Fibroblast of the aortic adventitia (primary cell): ENCODE measurements around the gene LRRTM1. TPM values are rescaled to one million over a fixed set of nuclear protein-coding genes. Genes with fewer than 3 reads are reported as not detected.

Experiments used
- DNase-seq: peaks from one replicate; pipeline ENCODE4 v3.0.0-alpha.2; 2010; ENCODE audit warnings: low read depth
- H3K4me3 ChIP-seq: 2 replicates; pipeline ENCODE4 v1.5.1; 2011; ENCODE audit warnings: low read depth, mild to moderate bottlenecking, control low read depth, low read length, moderate library complexity
- CTCF ChIP-seq: IDR thresholded peaks from 2 replicates; pipeline ENCODE4 v1.5.1; 2011; ENCODE audit warnings: mild to moderate bottlenecking, low read length, control low read depth, inconsistent platforms; ENCODE audit not compliant: insufficient read depth
- total RNA-seq: library from RNA; depleted of rRNA; stranded (reverse); fragments of >200 nt; gene quantifications from 2 replicates; pipeline ENCODE4 v1.2.3, GENCODE V29; 2012; ENCODE audit warnings: low replicate concordance

The LRRTM1 gene
- total RNA-seq, 1 donor: 0.09 TPM

DNA sequence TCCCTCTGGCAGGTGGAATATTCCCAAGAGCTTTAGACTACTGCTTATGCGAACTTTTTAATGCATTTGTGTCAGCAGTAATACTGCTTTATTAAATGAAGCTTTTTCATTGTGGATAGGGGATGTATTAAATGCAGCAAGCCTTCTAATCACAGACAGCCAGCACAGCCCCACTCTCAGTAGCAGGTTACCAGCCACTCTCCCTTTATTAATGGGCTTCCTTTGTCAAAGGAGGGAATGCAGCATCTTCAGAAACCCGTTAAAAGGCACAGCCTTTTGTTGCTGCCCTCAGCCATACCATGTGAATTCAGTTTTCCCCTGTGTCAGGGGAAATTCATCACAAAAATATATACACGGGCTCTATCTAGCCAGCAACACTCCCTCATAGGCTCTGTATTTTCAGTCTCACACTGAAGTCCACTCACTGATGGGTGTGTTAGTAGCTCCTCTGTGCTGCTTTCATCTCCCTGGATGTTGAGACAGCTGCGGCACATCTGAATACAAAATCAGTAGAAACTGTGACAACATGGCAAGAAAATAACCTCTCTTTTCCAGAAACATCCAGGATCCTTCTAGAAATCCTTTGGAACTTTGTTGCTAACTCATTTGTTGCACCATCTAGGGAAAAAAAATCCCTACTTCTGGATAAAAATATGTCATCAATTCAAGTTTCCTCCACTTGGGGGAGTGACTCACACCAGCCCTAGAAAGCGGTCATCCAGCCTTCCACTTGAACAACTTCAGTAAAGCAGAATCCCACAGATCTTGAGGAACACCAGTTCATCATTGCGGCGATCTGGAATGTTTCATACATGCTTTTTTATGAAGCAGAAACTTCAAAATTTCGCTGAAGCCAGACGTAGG is 48.4 kb downstream of the LRRTM1 start:
- no peak overlapping the region for H3K4me3 ChIP-seq
- peak; percentile 32 for DNase-seq
- peak; percentile 43 for TF ChIP-seq CTCF

DNA sequence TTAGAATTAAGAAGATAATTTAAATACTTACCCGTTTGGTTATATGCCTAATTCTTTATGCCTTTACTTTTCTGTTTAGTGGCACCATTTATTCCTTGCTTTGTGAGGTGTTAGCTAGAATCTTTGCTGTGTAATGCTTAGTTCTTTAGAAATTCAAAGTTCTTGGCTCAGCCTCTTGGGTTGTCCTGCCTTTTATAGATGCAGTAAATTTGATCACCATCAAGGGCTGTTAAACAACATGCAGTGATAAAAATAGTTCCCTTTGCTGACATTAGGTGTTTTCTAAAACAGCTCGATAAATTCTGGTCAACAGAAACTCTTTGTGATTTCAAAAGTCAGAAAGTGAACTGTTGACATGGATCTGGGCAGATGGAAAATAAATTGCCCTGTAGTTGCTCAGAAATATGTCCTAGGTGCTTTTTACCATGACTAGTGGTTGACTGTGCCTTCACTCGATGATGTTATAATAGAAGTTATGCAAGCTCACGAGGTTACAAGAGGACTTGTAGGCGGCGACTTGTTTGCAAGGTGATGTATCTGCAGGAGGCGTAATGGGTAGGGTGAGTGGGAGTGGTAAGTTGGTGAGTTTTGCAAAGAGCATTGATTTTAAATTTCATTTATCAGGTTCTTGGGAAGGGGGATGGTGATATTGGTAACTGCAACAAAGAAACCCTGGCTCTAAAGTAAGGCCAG is 52.1 kb downstream of the LRRTM1 start:
- TF ChIP-seq CTCF: no peak
- no peak for DNase-seq
- H3K4me3 ChIP-seq: no peak overlapping the region
